Measurements from ENCODE around the gene GABPB1.

Gene GABPB1

DNA sequence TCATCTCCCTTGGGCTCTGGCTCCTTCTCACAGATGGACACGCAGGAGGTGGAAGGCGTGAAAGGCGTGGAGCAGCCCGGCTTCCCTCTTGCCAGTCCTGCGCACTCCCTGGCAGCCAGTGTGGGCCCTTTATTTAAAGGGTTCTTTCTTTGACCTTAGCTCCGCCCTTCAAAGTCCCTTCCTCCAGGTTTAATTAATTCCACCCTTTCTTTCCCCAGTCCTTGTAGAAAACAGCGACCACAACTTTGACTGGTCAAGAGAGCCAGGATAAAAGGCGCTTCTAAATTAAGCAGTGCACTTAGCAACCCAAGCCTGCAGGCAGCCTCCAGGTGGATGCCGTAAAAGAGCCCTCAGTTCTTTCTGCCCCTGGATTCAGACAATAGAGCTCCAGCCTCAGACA lies 89.4 kb downstream of the GABPB1 start, which contains the start of gene HDC:
Gene HDC, minus strand, starts transcription at position 107 of the 400 bp plus-strand sequence. Its CDS starts 103 bp downstream, at position 4.
- Histone ChIP-seq H3K4me2 (ENCODE audit: low read depth, low read length) (no peak within 1 kb of the TSS), H3K9me3 (replicated peaks; ENCODE audit: insufficient read depth, low read length) (no peaks in the 10 kb centered on the region), H3F3A (ENCODE audit: insufficient read depth, low read length) (no peaks in the 10 kb centered on the region), H3K9ac (ENCODE audit: low read length) (no peak within 1 kb of the TSS), H3K79me2 (ENCODE audit: low read length) (no peaks in the 10 kb centered on the region), H3K4me3 (ENCODE audit: low read length) (no peak within 1 kb of the TSS), H3K27me3 (replicated peaks; ENCODE audit: insufficient read depth, low read length) (no peaks in the 10 kb centered on the region), H3K27ac (ENCODE audit: low read length) (no peak within 1 kb of the TSS), H4K20me1 (ENCODE audit: insufficient read depth, low read length) (no peaks in the 10 kb centered on the region), H3K9me2 (replicated peaks; ENCODE audit: insufficient read depth, low read length) (no peaks in the 10 kb centered on the region), H2AFZ (ENCODE audit: low read length) (no peak within 1 kb of the TSS), H3K36me3 (replicated peaks; ENCODE audit: insufficient read depth, low read length) (no peaks in the 10 kb centered on the region), H3K4me1 (ENCODE audit: low read length) (no peaks in the 10 kb centered on the region)
- no peak for DNase-seq
- TF ChIP-seq EZH2phosphoT487 (IDR thresholded peaks at IDR 0.05; ENCODE audit: low read length) (no peak), EZH2 (optimal IDR thresholded peaks at IDR 0.05; ENCODE audit: low read depth, low read length) (no peak)
- TF ChIP-seq, protein P1, sequence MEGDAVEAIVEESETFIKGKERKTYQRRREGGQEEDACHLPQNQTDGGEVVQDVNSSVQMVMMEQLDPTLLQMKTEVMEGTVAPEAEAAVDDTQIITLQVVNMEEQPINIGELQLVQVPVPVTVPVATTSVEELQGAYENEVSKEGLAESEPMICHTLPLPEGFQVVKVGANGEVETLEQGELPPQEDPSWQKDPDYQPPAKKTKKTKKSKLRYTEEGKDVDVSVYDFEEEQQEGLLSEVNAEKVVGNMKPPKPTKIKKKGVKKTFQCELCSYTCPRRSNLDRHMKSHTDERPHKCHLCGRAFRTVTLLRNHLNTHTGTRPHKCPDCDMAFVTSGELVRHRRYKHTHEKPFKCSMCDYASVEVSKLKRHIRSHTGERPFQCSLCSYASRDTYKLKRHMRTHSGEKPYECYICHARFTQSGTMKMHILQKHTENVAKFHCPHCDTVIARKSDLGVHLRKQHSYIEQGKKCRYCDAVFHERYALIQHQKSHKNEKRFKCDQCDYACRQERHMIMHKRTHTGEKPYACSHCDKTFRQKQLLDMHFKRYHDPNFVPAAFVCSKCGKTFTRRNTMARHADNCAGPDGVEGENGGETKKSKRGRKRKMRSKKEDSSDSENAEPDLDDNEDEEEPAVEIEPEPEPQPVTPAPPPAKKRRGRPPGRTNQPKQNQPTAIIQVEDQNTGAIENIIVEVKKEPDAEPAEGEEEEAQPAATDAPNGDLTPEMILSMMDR (IDR thresholded peaks at IDR 0.05; ENCODE audit: low read length), result no peak

DNA sequence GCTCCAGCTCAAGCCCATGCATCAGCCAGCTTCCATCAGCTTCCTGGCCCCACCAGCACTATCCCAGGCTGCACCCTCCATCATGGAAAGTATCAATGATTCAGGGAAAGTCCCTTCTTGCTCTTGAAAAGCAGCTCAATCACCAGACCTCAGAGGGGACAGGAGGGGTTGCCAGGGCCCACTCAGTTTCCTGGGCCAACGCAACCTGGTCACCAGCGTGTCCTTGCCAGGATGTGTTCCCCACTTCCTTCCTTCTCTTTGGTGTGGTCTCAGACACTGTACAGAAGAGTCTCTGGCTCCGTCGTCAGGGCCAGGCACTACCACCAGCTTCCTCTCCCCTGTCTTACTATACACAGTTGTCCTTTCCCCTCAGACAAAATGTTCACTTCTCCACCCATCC lies 92.5 kb downstream of the GABPB1 start:
- Histone ChIP-seq H3K9ac (ENCODE audit: low read length) (no peak overlapping the region), H3K9me2 (replicated peaks; ENCODE audit: insufficient read depth, low read length) (no peaks in the 10 kb centered on the region), H3K27ac (ENCODE audit: low read length) (no peak overlapping the region), H3K36me3 (replicated peaks; ENCODE audit: insufficient read depth, low read length) (no peaks in the 10 kb centered on the region), H3K4me3 (ENCODE audit: low read length) (no peak overlapping the region), H3K4me1 (ENCODE audit: low read length) (no peaks in the 10 kb centered on the region), H3K9me3 (replicated peaks; ENCODE audit: insufficient read depth, low read length) (no peaks in the 10 kb centered on the region), H3K79me2 (ENCODE audit: low read length) (no peaks in the 10 kb centered on the region), H3K4me2 (ENCODE audit: low read depth, low read length) (no peak overlapping the region), H3F3A (ENCODE audit: insufficient read depth, low read length) (no peaks in the 10 kb centered on the region), H2AFZ (ENCODE audit: low read length) (no peak overlapping the region), H3K27me3 (replicated peaks; ENCODE audit: insufficient read depth, low read length) (no peaks in the 10 kb centered on the region), H4K20me1 (ENCODE audit: insufficient read depth, low read length) (no peaks in the 10 kb centered on the region)
- no peak for DNase-seq
- no peak for TF ChIP-seq EZH2phosphoT487 (IDR thresholded peaks at IDR 0.05; ENCODE audit: low read length)
- TF ChIP-seq, protein P1 (IDR thresholded peaks at IDR 0.05; ENCODE audit: low read length), result no peak
- no peak for TF ChIP-seq EZH2 (optimal IDR thresholded peaks at IDR 0.05; ENCODE audit: low read depth, low read length)

DNA sequence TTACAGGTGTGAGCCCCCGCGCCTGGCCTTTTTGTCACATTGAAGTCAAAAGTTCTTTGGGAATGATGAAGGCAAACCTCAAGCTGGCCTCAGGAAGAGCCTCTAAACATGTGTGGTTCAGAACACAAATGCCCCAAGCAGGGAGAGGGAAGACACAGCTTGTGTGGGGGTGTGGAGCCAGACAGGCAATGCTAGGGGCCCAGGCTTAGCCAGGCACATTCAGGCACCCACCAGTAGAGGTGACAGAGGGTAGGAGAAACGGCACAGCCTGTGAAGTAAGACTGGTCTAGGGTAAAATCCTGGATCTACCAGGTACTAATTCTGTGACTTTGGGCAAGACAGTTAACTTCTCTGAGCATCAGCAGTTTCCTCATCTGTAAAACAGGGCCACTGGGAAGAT lies 93.0 kb downstream of the GABPB1 start:
- Histone ChIP-seq H3K27me3 (replicated peaks; ENCODE audit: insufficient read depth, low read length) (no peaks in the 10 kb centered on the region), H3K9me3 (replicated peaks; ENCODE audit: insufficient read depth, low read length) (no peaks in the 10 kb centered on the region), H3K27ac (ENCODE audit: low read length) (no peak overlapping the region), H4K20me1 (ENCODE audit: insufficient read depth, low read length) (no peaks in the 10 kb centered on the region), H3K4me1 (ENCODE audit: low read length) (no peaks in the 10 kb centered on the region), H3K9ac (ENCODE audit: low read length) (no peak overlapping the region), H2AFZ (ENCODE audit: low read length) (no peak overlapping the region), H3K79me2 (ENCODE audit: low read length) (no peaks in the 10 kb centered on the region), H3K4me2 (ENCODE audit: low read depth, low read length) (no peak overlapping the region), H3K4me3 (ENCODE audit: low read length) (no peak overlapping the region), H3K9me2 (replicated peaks; ENCODE audit: insufficient read depth, low read length) (no peaks in the 10 kb centered on the region), H3K36me3 (replicated peaks; ENCODE audit: insufficient read depth, low read length) (no peaks in the 10 kb centered on the region), H3F3A (ENCODE audit: insufficient read depth, low read length) (no peaks in the 10 kb centered on the region)
- TF ChIP-seq EZH2phosphoT487 (IDR thresholded peaks at IDR 0.05; ENCODE audit: low read length), result no peak
- TF ChIP-seq, protein P1 (IDR thresholded peaks at IDR 0.05; ENCODE audit: low read length), result no peak
- no peak for TF ChIP-seq EZH2 (optimal IDR thresholded peaks at IDR 0.05; ENCODE audit: low read depth, low read length)
- DNase-seq, result no peak
